NK-92 (cell line): ENCODE results near the gene EIF4G3.
"Not testable (repeated sequence)": the region's sequence is repeated elsewhere in the genome, so short reads cannot be mapped to it uniquely, and the experiment has no call there.

Source experiments
- DNase-seq: peaks from one replicate; lab custom pipeline; 2025; ENCODE audit not compliant: unreplicated experiment; lab: John Stamatoyannopoulos, UW

EIF4G3 gene

GRCh38 chr1:21037091-21037490, 139.6 kb downstream of the EIF4G3 start:
- no peak for DNase-seq

GRCh38 chr1:21035794-21036193, 140.9 kb downstream of the EIF4G3 start:
- DNase-seq, result no peak

GRCh38 chr1:21034725-21035628, 141.7 kb downstream of the EIF4G3 start:
- DNase-seq, result no peak

- no peak for DNase-seq
Measured at GRCh38 chr1:21032741-21033140, 144.0 kb downstream of the EIF4G3 start.

GRCh38 chr1:21030181-21030580, 146.5 kb downstream of the EIF4G3 start:
- no peak for DNase-seq

GRCh38 chr1:21028520-21029145, 148.1 kb downstream of the EIF4G3 start:
- no peak for DNase-seq

GRCh38 chr1:21027805-21028204, 148.9 kb downstream of the EIF4G3 start:
- no peak for DNase-seq

GRCh38 chr1:21024918-21025317, 151.8 kb downstream of the EIF4G3 start:
- DNase-seq, result no peak

GRCh38 chr1:21024136-21024896, 152.4 kb downstream of the EIF4G3 start:
- not testable (repeated sequence) for DNase-seq

GRCh38 chr1:21022279-21023040, 154.2 kb downstream of the EIF4G3 start:
- DNase-seq, result no peak

GRCh38 chr1:21021311-21021710, 155.4 kb downstream of the EIF4G3 start:
- DNase-seq, result no peak

GRCh38 chr1:21020151-21020550, 156.5 kb downstream of the EIF4G3 start:
- DNase-seq, result no peak

- no peak for DNase-seq
Measured at GRCh38 chr1:21018673-21019072, 158.0 kb downstream of the EIF4G3 start.

- DNase-seq, result no peak
Measured at GRCh38 chr1:21013510-21013909, 163.2 kb downstream of the EIF4G3 start.

GRCh38 chr1:21012937-21013336, 163.8 kb downstream of the EIF4G3 start:
- no peak for DNase-seq

- DNase-seq, result no peak
Measured at GRCh38 chr1:21007876-21008275, 168.8 kb downstream of the EIF4G3 start.

GRCh38 chr1:21005466-21006239, 171.0 kb downstream of the EIF4G3 start:
- DNase-seq, result no peak

- DNase-seq, result no peak
Measured at GRCh38 chr1:21003281-21004045, 173.2 kb downstream of the EIF4G3 start.

GRCh38 chr1:21001042-21001441, 175.7 kb downstream of the EIF4G3 start:
- no peak for DNase-seq

- DNase-seq, result no peak
Measured at GRCh38 chr1:21000245-21000594, 176.5 kb downstream of the EIF4G3 start.
